ENCODE data around the gene MEX3D. TPM values are rescaled to one million over a fixed set of nuclear protein-coding genes. Genes with fewer than 3 reads are reported as not detected.

MEX3D gene
- total RNA-seq, 1 donor: 47.0 TPM

DNA sequence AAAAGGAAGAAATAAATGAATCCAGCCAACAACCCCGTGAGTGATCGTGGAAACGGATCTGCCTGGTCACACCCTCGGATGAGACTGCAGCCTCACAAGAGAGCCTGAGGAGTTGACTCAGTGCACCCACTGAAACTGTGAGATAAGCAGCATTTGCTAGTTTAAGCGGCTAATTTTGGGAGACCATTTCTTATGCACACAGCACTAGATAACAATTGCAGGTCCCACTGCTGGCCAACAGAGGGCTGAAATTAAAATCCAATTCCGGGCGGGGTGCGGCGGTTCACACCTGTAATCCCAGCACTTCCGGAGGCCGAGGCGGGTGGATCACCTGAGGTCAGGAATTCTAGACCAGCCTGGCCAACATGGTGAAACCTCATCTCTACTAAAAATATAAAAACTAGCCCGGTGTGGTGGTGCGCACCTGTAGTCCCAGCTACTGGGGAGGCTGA lies 33.5 kb upstream of the MEX3D start:
- H3K4me1 ChIP-seq (ENCODE audit: insufficient read depth, low read length): peaks cover 13% of the 10 kb centered on the region
- no peak overlapping the region for H2AFZ ChIP-seq (ENCODE audit: low read length)
- DNase-seq (ENCODE audit: insufficient read length, low spot score, missing footprints): no peak
- H3K4me2 ChIP-seq (ENCODE audit: insufficient read depth, low read length): no peak overlapping the region
- H3K79me2 ChIP-seq (ENCODE audit: insufficient read depth, low read length): peaks cover 70% of the 10 kb centered on the region
- peaks cover 25% of the 10 kb centered on the region for H3K36me3 ChIP-seq (ENCODE audit: insufficient read depth, low read length)
- no peak for TF ChIP-seq CTCF (IDR thresholded peaks at IDR 0.05; ENCODE audit: extremely low read depth, low read depth, low read length)
- no peaks in the 10 kb centered on the region for H3K27me3 ChIP-seq (ENCODE audit: insufficient read depth, low read length)
- H4K20me1 ChIP-seq (ENCODE audit: insufficient read depth, low read length): peaks cover 35% of the 10 kb centered on the region
- no peak overlapping the region for H3K4me3 ChIP-seq (ENCODE audit: insufficient read depth, low read length)
- no peaks in the 10 kb centered on the region for H3K9me3 ChIP-seq (ENCODE audit: low read depth, low read length)
- H3K27ac ChIP-seq (ENCODE audit: low read depth, low read length): no peak overlapping the region

DNA sequence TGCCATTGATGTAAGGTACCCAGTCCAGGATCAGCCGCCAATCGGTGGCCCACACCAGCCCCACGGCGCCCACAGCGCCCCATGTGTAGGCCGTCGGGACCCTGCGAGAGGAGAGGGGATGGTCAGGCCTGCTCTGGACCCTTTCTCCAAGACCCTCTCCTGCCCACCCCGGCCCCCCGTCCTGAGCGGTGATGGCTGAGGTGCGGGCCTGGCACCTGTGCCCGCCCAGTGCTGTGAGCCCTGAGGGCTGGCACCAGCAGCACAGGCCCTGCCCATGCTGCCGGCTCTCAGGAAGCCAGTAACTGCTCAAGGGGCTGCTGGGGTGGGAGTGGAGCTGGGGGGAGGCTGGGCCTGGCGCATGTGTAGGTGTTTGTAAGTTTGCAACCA lies 31.3 kb upstream of the MEX3D start:
- no peak overlapping the region for H2AFZ ChIP-seq (ENCODE audit: low read length)
- no peaks in the 10 kb centered on the region for H3K27me3 ChIP-seq (ENCODE audit: insufficient read depth, low read length)
- H3K36me3 ChIP-seq (ENCODE audit: insufficient read depth, low read length): peaks cover 35% of the 10 kb centered on the region
- H3K4me1 ChIP-seq (ENCODE audit: insufficient read depth, low read length): peaks cover 5% of the 10 kb centered on the region
- DNase-seq (ENCODE audit: insufficient read length, low spot score, missing footprints): no peak
- peaks cover 62% of the 10 kb centered on the region for H3K79me2 ChIP-seq (ENCODE audit: insufficient read depth, low read length)
- no peak overlapping the region for H3K27ac ChIP-seq (ENCODE audit: low read depth, low read length)
- no peak overlapping the region for H3K4me3 ChIP-seq (ENCODE audit: insufficient read depth, low read length)
- H4K20me1 ChIP-seq (ENCODE audit: insufficient read depth, low read length): peaks cover 35% of the 10 kb centered on the region
- no peak overlapping the region for H3K4me2 ChIP-seq (ENCODE audit: insufficient read depth, low read length)
- no peak for TF ChIP-seq CTCF (IDR thresholded peaks at IDR 0.05; ENCODE audit: extremely low read depth, low read depth, low read length)
- H3K9me3 ChIP-seq (ENCODE audit: low read depth, low read length): no peaks in the 10 kb centered on the region

- Histone ChIP-seq H3K27me3 (ENCODE audit: insufficient read depth, low read length) (no peaks in the 10 kb centered on the region), H3K36me3 (ENCODE audit: insufficient read depth, low read length) (peaks cover 35% of the 10 kb centered on the region), H3K4me1 (ENCODE audit: insufficient read depth, low read length) (no peaks in the 10 kb centered on the region), H4K20me1 (ENCODE audit: insufficient read depth, low read length) (peaks cover 35% of the 10 kb centered on the region), H3K4me3 (ENCODE audit: insufficient read depth, low read length) (no peak overlapping the region), H3K4me2 (ENCODE audit: insufficient read depth, low read length) (no peak overlapping the region), H3K27ac (ENCODE audit: low read depth, low read length) (no peak overlapping the region), H3K79me2 (ENCODE audit: insufficient read depth, low read length) (peaks cover 57% of the 10 kb centered on the region), H3K9me3 (ENCODE audit: low read depth, low read length) (no peaks in the 10 kb centered on the region), H2AFZ (ENCODE audit: low read length) (no peak overlapping the region)
- no peak for DNase-seq (ENCODE audit: insufficient read length, low spot score, missing footprints)
- no peak for TF ChIP-seq CTCF (IDR thresholded peaks at IDR 0.05; ENCODE audit: extremely low read depth, low read depth, low read length)
These were observed 30.8 kb upstream of the MEX3D start for GRCh38 chr19:1598777-1599459.

DNA sequence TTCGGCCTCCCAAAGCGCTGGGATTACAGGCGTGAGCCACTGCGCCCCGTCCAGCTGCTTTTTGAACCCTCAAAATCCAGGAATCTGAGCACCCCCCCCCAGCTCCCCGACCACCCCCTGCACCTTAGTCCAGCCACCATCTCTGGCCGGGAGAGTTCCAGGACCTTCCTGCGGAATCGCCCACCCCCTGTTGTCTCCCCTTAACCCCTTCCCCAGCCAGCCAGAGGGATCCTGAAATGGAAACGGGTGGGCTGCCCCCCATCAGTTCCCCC lies 25.3 kb upstream of the MEX3D start:
- H3K79me2 ChIP-seq (ENCODE audit: insufficient read depth, low read length): peaks cover 42% of the 10 kb centered on the region
- H3K36me3 ChIP-seq (ENCODE audit: insufficient read depth, low read length): peaks cover 26% of the 10 kb centered on the region
- H3K27ac ChIP-seq (ENCODE audit: low read depth, low read length): no peak overlapping the region
- H4K20me1 ChIP-seq (ENCODE audit: insufficient read depth, low read length): peaks cover 26% of the 10 kb centered on the region
- no peak for DNase-seq (ENCODE audit: insufficient read length, low spot score, missing footprints)
- no peaks in the 10 kb centered on the region for H3K9me3 ChIP-seq (ENCODE audit: low read depth, low read length)
- peak overlapping the region; percentile 97 for H3K4me2 ChIP-seq (ENCODE audit: insufficient read depth, low read length)
- no peaks in the 10 kb centered on the region for H3K27me3 ChIP-seq (ENCODE audit: insufficient read depth, low read length)
- peaks cover 21% of the 10 kb centered on the region for H3K4me1 ChIP-seq (ENCODE audit: insufficient read depth, low read length)
- H3K4me3 ChIP-seq (ENCODE audit: insufficient read depth, low read length): peak overlapping the region; percentile 85
- peak overlapping the region; percentile 87 for H2AFZ ChIP-seq (ENCODE audit: low read length)
- no peak for TF ChIP-seq CTCF (IDR thresholded peaks at IDR 0.05; ENCODE audit: extremely low read depth, low read depth, low read length)

All from osteoblast (primary cell).